H4 (cell line): Measurements from ENCODE around the gene CARF. TPM values are rescaled to one million over a fixed set of nuclear protein-coding genes. Genes with fewer than 3 reads are reported as not detected.

Experiments used
- DNase-seq: peaks from one replicate; pipeline ENCODE4 v3.0.0-alpha.2; 2015; ENCODE audit warnings: low spot score
- total RNA-seq: library from RNA; depleted of rRNA; stranded (reverse); fragments of >200 nt; shearing (Covaris generic); gene quantifications from 2 replicates; pipeline ENCODE4 v1.2.3, GENCODE V29; 2014; rRNA removed

CARF gene
- total RNA-seq, 1 experiment from 2014 or later, result 5.0 TPM

GRCh38 chr2:203018181-203018580 is 106.1 kb downstream of the CARF start:
- no peak for DNase-seq

GRCh38 chr2:203019142-203019541 is 107.1 kb downstream of the CARF start:
- no peak for DNase-seq

- no peak for DNase-seq
These were observed 109.9 kb downstream of the CARF start for GRCh38 chr2:203021991-203022390.

- DNase-seq, result no peak
These were observed 110.7 kb downstream of the CARF start for GRCh38 chr2:203022751-203023150.

GRCh38 chr2:203025592-203025991 is 113.5 kb downstream of the CARF start:
- no peak for DNase-seq

GRCh38 chr2:203030545-203030944 is 118.5 kb downstream of the CARF start:
- DNase-seq, result no peak

- DNase-seq, result no peak
These were observed 118.9 kb downstream of the CARF start for GRCh38 chr2:203030991-203031390.

GRCh38 chr2:203033395-203033794 is 121.3 kb downstream of the CARF start:
- DNase-seq, result no peak

- DNase-seq, result no peak
These were observed 123.9 kb downstream of the CARF start for GRCh38 chr2:203035879-203036470.

Other genes starting within 250 kb of the CARF start
- 4.1 and 5.7 TPM in 2 replicates for gene ICA1L, start 40.5 kb upstream of the CARF start, total RNA-seq
- 52.6 and 60.2 TPM in 2 replicates for gene WDR12, start 602 bp upstream of the CARF start, total RNA-seq
- gene NBEAL1, start 102.6 kb downstream of the CARF start, total RNA-seq, result 3.8 and 5.4 TPM in 2 replicates